Tibial artery (tissue), 4 donors: Measurements from ENCODE around the gene NOP14.

Source experiments
- DNase-seq, 2 donors: peaks; one replicate each; pipeline ENCODE4 v3.0.0-alpha.2; 2019
- H3K27ac ChIP-seq, 2 donors: fragments of 200-600 bp; sonication (generic) in 1 of 2; 1 replicate in 1 of 2; 2 replicates in 1 of 2; pipeline ENCODE4 v1.5.1; 2018 to 2019; ENCODE audit warnings: mild to moderate bottlenecking in 1 of 2
- H3K27me3 ChIP-seq, 2 donors: fragments of 200-600 bp; sonication (generic) in 1 of 2; one replicate each; pipeline versions ENCODE4 v1.5.1 to v1.6.0; 2016 to 2019
- H3K36me3 ChIP-seq, 3 donors: fragments of 200-600 bp; sonication (generic) in 2 of 3; one replicate each; pipeline ENCODE4 v1.5.1; 2016 to 2019; ENCODE audit warnings: mild to moderate bottlenecking in 2 of 3
- H3K4me1 ChIP-seq, 4 donors: fragments of 200-600 bp; sonication (generic) in 2 of 4; 1 replicate in 3 of 4; 2 replicates in 1 of 4; pipeline ENCODE4 v1.5.1; 2016 to 2019
- H3K4me3 ChIP-seq, 2 donors: fragments of 200-600 bp; sonication (generic) in 1 of 2; 1 replicate in 1 of 2; 2 replicates in 1 of 2; pipeline ENCODE4 v1.5.1; 2018 to 2019; ENCODE audit warnings: mild to moderate bottlenecking in 2 of 2
- H3K9me3 ChIP-seq, 3 donors: fragments of 200-600 bp; sonication (generic) in 1 of 3; one replicate each; pipeline ENCODE4 v1.5.1; 2016 to 2019
- CTCF ChIP-seq, 2 experiments: fragments of 200-600 bp in 1 of 2; fragments of 450-650 bp in 1 of 2; IDR thresholded peaks; one replicate each; pipeline ENCODE4 v1.5.1; 2017 to 2019; ENCODE audit warnings: antibody characterized with exemption in 2 of 2, mild to moderate bottlenecking in 1 of 2, moderate library complexity in 1 of 2
- intact Hi-C: fragments of 100-400 bp; cut with DNase I; formaldehyde crosslinking; loops from one replicate; pipeline ENCODE4 v1.15.0; 2023; ENCODE audit warnings: low total_unique reads

Gene NOP14

GRCh38 chr4:2915789-2916188, 47.4 kb downstream of the NOP14 start:
- Histone ChIP-seq H3K27me3 (no peaks in the 10 kb centered on the region), H3K4me1 (no peaks in the 10 kb centered on the region), H3K4me3 (no peak overlapping the region), H3K27ac (no peak overlapping the region), H3K9me3 (no peaks in the 10 kb centered on the region), H3K36me3 (peaks cover 57 to 84% (median 59%) of the 10 kb centered on the region in 3 donors)
- no peak for TF ChIP-seq CTCF (IDR thresholded peaks at IDR 0.05)
- intact Hi-C loops: no loop called here
- DNase-seq: no peak

DNA sequence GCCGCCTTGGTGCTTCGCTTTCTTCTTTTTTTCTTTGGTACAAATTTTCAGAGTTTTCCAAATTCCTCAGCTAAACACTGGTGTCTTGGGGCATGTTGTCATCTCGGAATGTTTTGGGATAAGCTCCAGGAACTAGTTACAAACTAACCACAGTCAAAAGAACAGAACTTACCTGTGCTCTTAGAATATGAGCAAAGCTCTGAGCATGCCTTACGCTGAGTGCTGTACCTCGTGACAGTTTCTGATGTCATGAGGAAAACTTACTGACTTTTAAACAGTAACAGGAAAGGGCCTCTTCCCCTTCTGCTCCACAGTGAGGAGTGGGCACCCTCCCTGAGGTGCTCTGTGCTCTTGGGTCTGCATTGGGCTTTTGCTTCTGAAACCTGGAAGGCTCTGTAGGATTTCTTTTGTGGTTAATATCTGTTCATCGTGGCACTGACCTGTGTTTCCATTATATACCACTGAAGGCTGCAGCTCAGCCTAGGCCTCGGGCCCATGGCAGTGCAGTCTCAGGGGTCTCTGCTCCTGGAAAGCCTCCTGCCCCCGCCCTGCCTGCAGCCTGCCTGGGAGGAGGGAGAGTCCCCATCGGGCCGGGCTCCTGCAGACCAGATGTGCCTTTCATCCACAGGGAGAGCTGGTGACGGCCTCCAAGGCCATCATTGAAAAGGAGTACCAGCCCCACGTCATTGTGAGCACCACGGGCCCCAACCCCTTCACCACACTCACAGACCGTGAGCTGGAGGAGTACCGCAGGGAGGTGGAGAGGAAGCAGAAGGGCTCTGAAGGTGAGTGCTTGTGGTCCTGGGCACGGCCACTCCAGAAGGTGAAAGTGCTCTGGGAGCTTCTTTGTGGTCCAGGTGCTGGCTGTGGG, 48.7 kb downstream of the NOP14 start:
- Histone ChIP-seq H3K27me3 (no peaks in the 10 kb centered on the region), H3K36me3 (peaks cover 63 to 95% (median 69%) of the 10 kb centered on the region in 3 donors), H3K27ac (no peak overlapping the region), H3K4me3 (no peak overlapping the region), H3K4me1 (peaks cover 0 to 2% (median 0%) of the 10 kb centered on the region in 4 donors), H3K9me3 (no peaks in the 10 kb centered on the region)
- intact Hi-C loops: no loop called here
- DNase-seq: no peak
- TF ChIP-seq CTCF (IDR thresholded peaks at IDR 0.05): no peak

DNA sequence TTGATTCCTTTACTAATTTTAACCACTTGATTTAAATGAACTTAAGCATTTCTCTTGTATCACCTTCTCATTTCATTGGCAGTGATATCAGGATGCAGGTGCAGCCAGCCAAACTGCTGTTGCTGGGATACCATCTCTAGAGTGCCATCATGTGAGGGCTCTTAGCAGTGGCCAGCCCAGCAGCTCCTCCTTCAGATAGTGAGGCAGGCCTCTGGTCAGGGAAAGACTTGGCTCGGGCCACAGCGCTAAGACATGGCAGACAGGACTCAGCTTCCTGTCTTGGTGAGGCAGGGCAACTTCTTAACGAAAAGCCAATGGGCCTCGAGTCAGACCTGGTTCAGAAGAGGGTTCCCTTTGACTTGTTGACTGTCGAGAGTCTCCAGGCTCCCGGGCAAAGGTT, 50.0 kb downstream of the NOP14 start:
- Histone ChIP-seq H3K27ac (no peak overlapping the region), H3K36me3 (peaks cover 76 to 97% (median 81%) of the 10 kb centered on the region in 3 donors), H3K4me1 (peaks cover 0 to 5% (median 0%) of the 10 kb centered on the region in 4 donors), H3K27me3 (no peaks in the 10 kb centered on the region), H3K4me3 (no peak overlapping the region), H3K9me3 (no peaks in the 10 kb centered on the region)
- intact Hi-C loops: no loop called here
- DNase-seq: peak in 1 of 2 donors; percentile 54
- TF ChIP-seq CTCF (IDR thresholded peaks at IDR 0.05): no peak

DNA sequence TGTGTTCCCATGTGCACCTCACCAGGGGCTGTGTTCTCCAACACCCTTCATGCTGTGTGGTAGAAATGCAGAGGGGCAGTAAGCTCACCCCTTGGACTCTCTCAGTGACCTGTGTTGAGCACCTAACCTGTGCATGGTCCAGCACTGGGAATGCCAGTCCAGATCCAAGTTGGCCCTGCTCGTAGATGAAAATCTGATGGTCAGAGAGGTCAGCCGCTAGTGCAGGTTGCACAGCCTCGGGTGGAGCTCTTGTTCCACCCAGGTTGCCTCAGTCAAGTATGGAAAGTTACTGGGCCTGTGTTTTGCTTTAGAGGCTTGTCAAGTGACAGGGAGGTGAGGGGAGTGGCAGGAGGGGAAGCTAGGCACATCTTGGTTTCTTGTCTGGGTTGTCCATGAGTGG, 51.3 kb downstream of the NOP14 start:
- Histone ChIP-seq H3K4me3 (no peak overlapping the region), H3K36me3 (peaks cover 85 to 100% (median 90%) of the 10 kb centered on the region in 3 donors), H3K4me1 (peaks cover 0 to 5% (median 0%) of the 10 kb centered on the region in 4 donors), H3K9me3 (no peaks in the 10 kb centered on the region), H3K27ac (no peak overlapping the region), H3K27me3 (no peaks in the 10 kb centered on the region)
- TF ChIP-seq CTCF (IDR thresholded peaks at IDR 0.05): no peak
- intact Hi-C loops: no loop called here
- no peak for DNase-seq

DNA sequence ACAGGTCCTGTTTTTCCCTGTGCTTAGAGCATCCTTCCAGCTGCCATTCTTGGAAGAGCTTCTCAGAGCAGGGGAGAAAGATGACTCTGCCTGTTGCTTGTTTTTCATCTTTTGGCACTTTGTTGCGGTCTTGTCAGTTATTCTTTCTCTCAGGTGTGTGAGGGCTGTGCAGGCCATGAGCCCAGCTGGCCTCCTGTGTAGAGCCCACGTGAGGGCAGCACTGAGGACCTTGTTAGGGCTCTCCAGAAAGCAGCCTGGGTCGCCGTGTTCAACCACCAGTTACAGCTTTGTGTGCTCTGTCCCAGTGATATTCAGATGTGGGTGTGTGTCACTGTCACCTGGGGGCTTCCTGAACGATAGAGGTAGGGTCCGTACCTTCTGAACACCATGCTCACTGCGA, 52.8 kb downstream of the NOP14 start:
- no peak for TF ChIP-seq CTCF (IDR thresholded peaks at IDR 0.05)
- no peak for DNase-seq
- Histone ChIP-seq H3K36me3 (peaks cover 86 to 100% (median 90%) of the 10 kb centered on the region in 3 donors), H3K27ac (no peak overlapping the region), H3K9me3 (no peaks in the 10 kb centered on the region), H3K4me3 (no peak overlapping the region), H3K27me3 (no peaks in the 10 kb centered on the region), H3K4me1 (peaks cover 0 to 5% (median 0%) of the 10 kb centered on the region in 4 donors)
- intact Hi-C loops: no loop called here
